Kidney (tissue), 14 donors: ENCODE measurements around the gene TBC1D8B. TPM values are rescaled to one million over a fixed set of nuclear protein-coding genes. Genes with fewer than 3 reads are reported as not detected.
"Not testable (repeated sequence)": the region's sequence is repeated elsewhere in the genome, so short reads cannot be mapped to it uniquely, and the experiment has no call there.

Source experiments
- DNase-seq, 5 donors: peaks; one replicate each; pipeline ENCODE4 v3.0.0-alpha.2; 2013 to 2020
- FAIRE-seq: peaks from 2 replicates; lab custom pipeline; 2012; peaks lifted over from hg19 to GRCh38; lab: Jason Lieb, UNC
- H3K27ac ChIP-seq, 2 donors: one replicate each; pipeline ENCODE4 v1.7.0; 2013; ENCODE audit warnings: low read depth in 2 of 2, low read length in 2 of 2, inconsistent platforms in 1 of 2
- H3K27me3 ChIP-seq: one replicate; pipeline ENCODE4 v1.7.1; 2013; ENCODE audit warnings: low read length, inconsistent platforms; ENCODE audit not compliant: control insufficient read depth, insufficient read depth
- H3K36me3 ChIP-seq, 3 donors: one replicate each; pipeline versions ENCODE4 v1.7.0 to v1.7.1; 2013; ENCODE audit warnings: low read length in 3 of 3, control low read depth in 1 of 3, inconsistent platforms in 1 of 3; ENCODE audit not compliant: insufficient read depth in 3 of 3, control insufficient read depth in 2 of 3
- H3K4me1 ChIP-seq, 3 donors: one replicate each; pipeline versions ENCODE4 v1.7.0 to v1.7.1; 2013; ENCODE audit warnings: low read length in 3 of 3, inconsistent platforms in 1 of 3, low read depth in 1 of 3; ENCODE audit not compliant: control insufficient read depth in 2 of 3, insufficient read depth in 2 of 3
- H3K4me3 ChIP-seq, 3 donors: one replicate each; pipeline versions ENCODE4 v1.7.0 to v1.8.1; 2013; ENCODE audit warnings: low read length in 3 of 3, control low read depth in 1 of 3, inconsistent platforms in 1 of 3
- H3K9ac ChIP-seq, 3 donors: one replicate each; pipeline versions ENCODE4 v1.7.0 to v1.7.1; 2013; ENCODE audit warnings: low read length in 3 of 3, control low read depth in 1 of 3, inconsistent platforms in 1 of 3
- H3K9me3 ChIP-seq, 3 donors: one replicate each; pipeline versions ENCODE4 v1.7.0 to v1.7.1; 2013; ENCODE audit warnings: low read length in 3 of 3, control low read depth in 1 of 3, inconsistent platforms in 1 of 3; ENCODE audit not compliant: control insufficient read depth in 2 of 3, insufficient read depth in 1 of 3
- CTCF ChIP-seq: IDR thresholded peaks from 3 replicates; pipeline ENCODE4 v1.5.1; 2012; ENCODE audit warnings: mild to moderate bottlenecking, moderate library complexity, borderline replicate concordance; ENCODE audit not compliant: insufficient read depth; ENCODE audit errors: extremely low read depth
- intact Hi-C: fragments of 100-400 bp; cut with DNase I; formaldehyde crosslinking; loops from one replicate; pipeline ENCODE4 v1.11.1; 2022
- polyA plus RNA-seq: library from polyadenylated mRNA; stranded (reverse); fragments of 350-450 nt; fragmentation: Illumina TruSeq; extraction: RNeasy Lipid Tissue Mini Kit (QIAGEN cat#74804); gene quantifications from one replicate; pipeline ENCODE4 v1.2.3, GENCODE V29; 2014; ENCODE audit warnings: low read depth, low replicate concordance; ENCODE audit not compliant: insufficient read depth
- total RNA-seq: library from RNA; stranded (reverse); fragmentation: NEBNext Ultra II Directional; extraction: Animal tissue kit (Norgen Biotek cat#: 25700); gene quantifications from one replicate; pipeline ENCODE4 v1.2.1, GENCODE V29; 2021
- donor health status: control.
- donor health status: control.
- donor health status: control.
- donor health status: control.
- donor health status: control.
- donor health status: DM: yes; HTN: yes; CAD: no.
- donor health status: Normal renal cell carcinoma (clear cell type).

TBC1D8B gene
- total and polyA plus RNA-seq, 2 donors from 2014 or later: 3.5 to 9.7 TPM

- no peak overlapping the region for H3K9ac ChIP-seq
- no peaks in the 10 kb centered on the region for H3K36me3 ChIP-seq
- peak in 3 of 5 donors; percentile 4 to 21 (median 10) for DNase-seq
- no peak overlapping the region for H3K27ac ChIP-seq
- FAIRE-seq: no peak
- no peak for TF ChIP-seq CTCF
- no peaks in the 10 kb centered on the region for H3K27me3 ChIP-seq
- no peaks in the 10 kb centered on the region for H3K4me1 ChIP-seq
- intact Hi-C loops: no loop called here
- H3K9me3 ChIP-seq: peaks cover 0 to 2% (median 0%) of the 10 kb centered on the region in 3 donors
- H3K4me3 ChIP-seq: no peak overlapping the region
Measured at GRCh38 chrX:106862972-106863688, 60.7 kb downstream of the TBC1D8B start.

GRCh38 chrX:106863697-106864096 is 61.2 kb downstream of the TBC1D8B start:
- no peak overlapping the region for H3K9ac ChIP-seq
- intact Hi-C loops: no loop called here
- peaks cover 0 to 2% (median 0%) of the 10 kb centered on the region in 3 donors for H3K9me3 ChIP-seq
- no peak for TF ChIP-seq CTCF
- H3K27me3 ChIP-seq: no peaks in the 10 kb centered on the region
- no peaks in the 10 kb centered on the region for H3K4me1 ChIP-seq
- FAIRE-seq (no peak), DNase-seq (no peak)
- no peaks in the 10 kb centered on the region for H3K36me3 ChIP-seq
- H3K4me3 ChIP-seq: no peak overlapping the region
- no peak overlapping the region for H3K27ac ChIP-seq

- FAIRE-seq, DNase-seq, H3K4me3 ChIP-seq, H3K9me3 ChIP-seq, H3K27me3 ChIP-seq, H3K9ac ChIP-seq, H3K4me1 ChIP-seq, H3K27ac ChIP-seq, H3K36me3 ChIP-seq, intact Hi-C loops: not testable (repeated sequence)
Measured at GRCh38 chrX:106872796-106873195, 70.3 kb downstream of the TBC1D8B start.

GRCh38 chrX:106874075-106874474 is 71.6 kb downstream of the TBC1D8B start:
- FAIRE-seq: peak; percentile 97
- intact Hi-C loops: no loop called here

More at GRCh38 chrX:106874075-106874474, 71.6 kb downstream of the TBC1D8B start:
- no peaks in the 10 kb centered on the region for H3K36me3 ChIP-seq
- no peaks in the 10 kb centered on the region for H3K4me1 ChIP-seq
- no peak overlapping the region for H3K27ac ChIP-seq
- no peak overlapping the region for H3K9ac ChIP-seq
- no peaks in the 10 kb centered on the region for H3K27me3 ChIP-seq
- DNase-seq: no peak
- no peak overlapping the region for H3K4me3 ChIP-seq
- H3K9me3 ChIP-seq: no peaks in the 10 kb centered on the region
- no peak for TF ChIP-seq CTCF
